GM18505 (cell line): Measurements from ENCODE around the gene RBM19.

ENCODE experiments used
- ATAC-seq: cut with Tn5 transposase; IDR thresholded peaks from one replicate; pipeline ENCODE4 v1.9.1; 2021; ENCODE audit not compliant: unreplicated experiment
- POLR2A ChIP-seq: IDR thresholded peaks from 4 replicates; pipeline ENCODE4 v1.6.1; 2011; ENCODE audit warnings: borderline replicate concordance; ENCODE audit not compliant: insufficient read depth, insufficient read length; ENCODE audit errors: extremely low read depth

The RBM19 gene

DNA sequence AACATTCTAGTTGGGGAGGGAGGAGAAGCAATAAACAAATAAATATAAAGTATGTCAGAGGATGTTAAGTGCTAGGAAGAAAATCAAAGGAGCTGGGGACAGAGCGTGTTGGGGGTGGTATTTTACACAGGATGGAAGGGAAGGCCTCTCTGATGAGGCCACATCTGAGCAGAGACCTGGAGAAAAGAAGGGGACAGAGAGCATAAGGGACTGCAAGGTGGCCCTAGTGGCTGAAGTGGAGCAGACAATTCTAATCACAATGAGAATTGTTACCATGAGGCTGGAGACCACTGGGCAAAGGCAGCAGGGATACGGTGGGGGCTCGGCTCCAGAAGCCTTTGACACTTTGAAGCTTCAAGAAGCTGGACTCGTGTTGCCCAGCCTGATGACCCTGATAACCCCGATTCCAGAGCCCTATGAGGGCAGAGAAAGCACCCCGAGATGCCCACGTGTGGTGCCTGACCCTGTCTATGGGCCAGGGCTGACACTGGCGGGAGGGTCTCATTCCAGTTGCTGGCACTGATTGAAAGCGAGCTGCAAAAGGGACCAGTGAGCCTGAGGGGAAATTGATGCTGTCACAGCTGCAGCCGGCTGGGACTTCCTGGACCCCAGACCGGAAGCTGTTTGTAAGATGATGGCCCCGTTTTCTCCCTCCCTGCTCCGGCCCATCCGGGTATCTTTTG lies 169.1 kb downstream of the RBM19 start:
- ATAC-seq: no peak
- no peak for TF ChIP-seq POLR2A

DNA sequence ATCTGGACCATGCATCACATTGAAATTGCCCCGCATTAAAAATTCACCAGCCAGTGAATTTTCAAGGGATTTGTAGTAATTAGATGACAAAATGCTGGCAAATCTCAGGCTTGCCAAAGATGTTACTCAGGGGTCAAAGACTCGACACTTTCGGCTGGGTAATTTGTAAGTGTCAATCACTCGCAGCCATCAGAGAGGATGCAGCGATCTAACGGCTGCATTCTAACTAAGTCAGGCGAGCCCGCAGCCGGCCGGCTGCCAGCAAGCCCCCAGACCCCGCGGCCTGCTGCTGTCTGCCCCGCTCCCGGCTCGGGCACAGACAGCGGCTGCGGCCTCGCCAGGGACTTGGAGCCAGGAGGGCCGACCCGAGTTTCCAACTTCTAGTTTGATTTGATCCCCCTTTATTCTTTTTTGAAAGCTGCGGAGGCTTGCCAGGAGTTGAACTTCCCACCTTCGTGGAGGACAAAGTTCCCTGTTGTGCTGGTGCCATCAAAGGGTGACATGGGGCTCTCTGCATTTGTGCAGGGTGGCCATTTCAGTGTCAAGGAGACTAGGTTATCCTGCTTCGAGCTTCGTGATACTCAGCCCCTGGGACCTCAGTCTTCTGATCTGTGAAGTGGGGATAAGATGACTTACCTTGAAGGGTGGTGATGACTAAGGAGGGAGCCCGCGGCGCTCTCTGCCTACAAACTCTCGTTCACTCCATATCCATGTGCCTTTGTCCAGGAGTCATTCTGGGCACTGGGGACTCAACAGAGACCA lies 169.9 kb downstream of the RBM19 start:
- ATAC-seq: no peak
- TF ChIP-seq POLR2A: no peak

DNA sequence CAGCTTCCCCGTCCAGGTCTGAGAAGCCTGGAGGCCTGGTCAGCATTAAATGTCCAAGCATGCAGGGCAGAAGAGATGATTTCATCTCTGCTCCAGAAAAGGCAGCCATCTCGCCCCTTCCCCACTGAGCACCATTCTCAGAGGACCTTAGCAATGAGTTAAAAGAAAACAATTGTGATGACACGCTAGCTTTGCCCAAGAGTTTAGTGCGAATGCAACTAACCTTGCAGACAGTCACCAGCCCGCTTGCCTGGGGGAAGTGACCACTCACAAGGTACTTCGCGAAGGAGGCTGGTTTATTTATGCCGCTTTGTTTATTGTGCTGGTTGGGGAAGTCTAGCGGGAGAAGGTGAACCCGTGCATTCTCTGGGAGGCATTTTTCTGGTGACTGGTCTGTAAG lies 170.7 kb downstream of the RBM19 start:
- no peak for TF ChIP-seq POLR2A
- no peak for ATAC-seq

DNA sequence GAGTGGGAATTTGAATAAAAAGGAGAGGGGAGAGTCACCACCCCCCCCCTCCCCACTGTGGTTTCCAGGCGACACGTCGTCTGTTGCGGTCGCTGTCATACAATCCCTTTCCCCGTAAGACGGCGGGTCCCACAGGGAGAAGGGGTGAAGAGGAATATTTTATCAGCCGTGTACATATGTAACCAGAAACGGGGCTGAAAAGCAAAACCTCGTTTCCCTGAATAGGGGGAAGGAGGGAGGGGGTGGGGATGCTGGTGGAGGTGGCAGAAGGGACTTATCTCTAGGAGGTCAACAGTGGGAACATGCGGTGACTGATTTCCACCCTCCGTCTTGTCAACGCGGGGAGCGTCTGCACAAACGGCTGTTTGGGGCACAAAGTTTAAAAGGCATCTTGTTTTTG lies 171.4 kb downstream of the RBM19 start:
- TF ChIP-seq POLR2A: no peak
- ATAC-seq: no peak

DNA sequence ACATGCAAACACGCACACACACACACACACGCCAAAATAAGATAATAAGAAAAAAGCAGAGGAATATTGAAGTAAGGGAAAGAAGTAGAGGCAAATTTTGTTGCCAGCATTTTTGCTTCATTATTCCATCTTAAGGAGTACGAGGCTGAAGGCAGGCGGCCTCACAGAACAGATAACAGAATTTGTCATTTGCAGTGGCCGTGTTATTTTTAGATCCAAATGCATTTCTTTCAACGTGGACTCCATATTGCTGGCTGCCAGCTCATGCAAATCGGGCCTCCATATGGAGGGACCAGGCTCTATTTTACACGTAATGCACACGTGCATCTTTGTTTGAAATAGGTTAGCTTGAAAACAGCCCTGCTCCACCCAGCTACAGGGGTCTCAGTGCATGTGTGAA lies 172.9 kb downstream of the RBM19 start:
- TF ChIP-seq POLR2A: no peak
- no peak for ATAC-seq

DNA sequence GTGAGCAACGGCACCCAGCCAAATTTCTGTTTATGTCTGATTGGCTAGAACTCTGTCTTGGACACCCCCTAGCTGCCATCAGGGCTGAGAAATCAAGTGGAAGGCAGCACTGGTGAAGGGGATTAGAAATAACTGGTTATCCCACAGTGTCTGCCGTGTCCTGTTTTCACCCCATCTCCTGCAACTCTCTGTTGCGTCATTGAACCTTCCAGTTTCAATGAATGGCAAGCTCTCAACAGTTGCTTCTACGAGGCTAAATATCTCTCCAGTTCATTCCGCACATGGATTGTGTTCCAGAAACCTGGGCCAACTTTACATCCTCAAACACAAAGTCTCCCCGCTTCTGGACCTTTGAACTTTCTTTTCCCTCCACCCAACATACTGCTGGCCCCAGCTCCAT lies 173.7 kb downstream of the RBM19 start:
- ATAC-seq: no peak
- no peak for TF ChIP-seq POLR2A

DNA sequence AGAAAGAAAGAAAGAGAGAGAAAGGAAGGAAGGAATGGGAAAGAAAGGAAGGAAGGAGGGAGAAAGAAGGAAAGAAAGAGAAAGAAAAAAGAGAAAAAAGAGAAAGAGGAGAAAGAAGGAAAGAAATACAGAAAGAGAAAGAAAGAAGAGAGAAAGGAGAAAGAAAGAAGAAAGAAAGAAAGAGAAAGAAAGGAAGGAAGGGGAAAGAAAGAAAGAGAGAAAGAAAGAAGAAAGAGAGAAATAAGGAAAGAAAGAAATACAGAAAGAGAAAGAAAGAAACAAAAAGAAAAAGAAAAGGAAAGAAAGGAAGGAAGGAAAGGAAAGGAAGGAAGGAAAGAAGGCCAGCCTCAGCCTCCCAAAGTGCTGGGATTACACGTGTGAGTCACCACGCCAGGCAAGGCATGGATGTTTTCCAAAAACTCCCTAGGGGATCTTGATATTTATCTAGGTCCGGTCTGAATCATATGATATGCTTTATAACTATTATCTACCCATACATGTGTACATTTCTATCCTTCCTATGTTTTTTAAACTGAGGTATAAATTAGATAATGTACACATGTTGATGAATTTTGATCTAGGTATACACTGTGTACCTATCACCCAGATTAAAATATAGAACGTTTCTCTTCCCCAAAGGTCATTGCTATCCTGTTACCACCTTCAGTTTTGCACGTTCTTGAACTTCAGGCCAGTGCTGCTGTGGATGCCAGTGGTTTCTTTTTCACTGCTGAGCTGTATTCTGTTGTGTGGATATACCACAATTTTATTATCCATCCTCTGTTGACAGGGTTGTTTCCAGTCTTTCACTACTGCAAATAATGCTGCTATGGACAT lies 177.9 kb downstream of the RBM19 start:
- no peak for TF ChIP-seq POLR2A
- no peak for ATAC-seq

DNA sequence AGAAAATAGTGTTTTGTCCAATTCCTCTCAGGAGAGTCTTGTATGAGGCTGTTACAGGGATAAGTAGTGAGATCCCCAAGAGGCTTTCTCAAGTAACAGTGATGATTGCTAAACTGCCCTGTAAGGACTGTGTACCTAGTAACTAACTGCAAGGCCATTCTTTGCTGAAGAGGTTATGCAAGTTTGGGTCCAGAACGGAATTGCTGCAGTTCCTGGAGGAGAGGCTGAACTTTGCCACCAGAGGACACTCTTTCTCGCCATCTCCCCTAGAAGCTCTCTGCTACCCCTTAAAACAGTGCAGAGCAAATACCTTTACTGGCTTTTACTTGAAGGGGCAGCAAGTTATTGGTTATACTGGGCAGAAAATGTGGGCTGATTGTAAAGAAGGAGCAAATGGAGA lies 180.0 kb downstream of the RBM19 start:
- no peak for TF ChIP-seq POLR2A
- no peak for ATAC-seq

DNA sequence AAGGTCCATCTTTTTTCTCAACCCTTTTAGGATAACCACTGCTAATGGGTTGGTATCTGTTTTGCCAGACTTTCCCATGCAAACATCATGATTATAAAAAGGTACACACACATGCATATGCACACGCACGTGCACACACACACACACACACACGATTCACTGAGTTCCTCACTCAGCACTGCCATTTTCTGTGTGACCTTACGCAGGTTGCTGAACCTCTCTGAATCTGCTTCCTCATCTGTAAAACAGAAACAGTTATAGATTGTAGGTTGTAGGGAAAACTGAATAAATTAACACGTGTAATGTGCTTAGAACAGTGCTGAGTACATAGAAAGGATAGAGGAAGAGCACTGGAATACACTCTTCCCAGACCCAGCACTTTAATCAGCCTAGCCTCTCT lies 182.3 kb downstream of the RBM19 start:
- ATAC-seq: no peak
- TF ChIP-seq POLR2A: no peak

DNA sequence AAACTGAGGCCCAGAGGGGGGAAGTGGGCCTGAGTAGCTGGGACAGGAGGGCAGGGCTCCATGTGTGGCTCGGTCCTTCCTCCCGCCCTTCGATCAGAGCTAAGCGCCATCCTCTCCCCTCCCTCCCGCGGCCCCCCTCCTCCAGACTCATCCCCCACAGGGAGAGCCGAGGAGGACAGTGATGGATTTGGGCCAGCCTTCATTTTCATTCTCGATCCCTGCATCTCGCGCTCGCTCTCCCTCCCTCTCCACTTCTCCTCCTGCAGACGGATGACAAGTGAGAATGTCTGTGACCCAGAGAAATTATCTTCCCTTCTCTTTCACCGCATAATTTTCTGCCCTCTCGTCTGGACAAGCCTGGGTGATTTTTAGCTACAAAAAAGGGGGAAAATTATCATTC lies 183.3 kb downstream of the RBM19 start:
- no peak for ATAC-seq
- no peak for TF ChIP-seq POLR2A

DNA sequence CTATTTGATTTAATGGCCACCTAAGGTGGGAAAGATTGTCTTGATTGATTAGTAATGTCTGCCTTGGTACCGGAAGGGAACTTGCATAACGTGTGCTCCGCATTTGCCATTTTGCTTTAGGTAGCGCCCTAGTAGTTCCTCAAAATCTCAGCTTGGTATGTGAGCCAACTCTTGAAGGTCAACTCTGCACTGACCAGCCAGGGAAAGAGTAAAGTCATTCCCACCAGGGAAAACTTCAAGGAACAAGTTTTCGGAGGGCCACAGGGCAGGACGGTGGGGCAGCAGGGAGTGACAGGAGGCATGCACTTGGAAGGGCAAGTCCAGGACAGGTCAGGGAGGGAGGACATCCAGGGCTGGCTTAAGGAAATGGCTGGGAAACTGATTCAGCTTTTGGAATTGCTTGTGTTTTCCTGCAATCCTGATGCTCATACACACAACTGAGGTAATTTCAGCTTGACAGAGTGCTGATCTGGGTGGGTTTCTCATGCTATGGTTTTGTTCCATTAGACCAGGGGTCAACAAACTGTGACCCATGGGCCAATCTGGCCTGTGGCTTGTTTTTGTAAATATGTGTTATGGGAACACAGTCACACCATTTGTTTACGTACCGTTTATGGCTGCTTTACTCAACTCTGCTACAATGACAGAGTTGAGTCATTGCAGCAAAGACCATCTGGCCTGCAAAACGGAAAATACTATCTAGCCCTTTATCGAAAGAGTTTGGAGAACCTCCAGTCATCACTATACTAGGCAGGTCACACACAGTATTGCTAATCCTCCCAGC lies 184.5 kb downstream of the RBM19 start:
- ATAC-seq: no peak
- TF ChIP-seq POLR2A: no peak

DNA sequence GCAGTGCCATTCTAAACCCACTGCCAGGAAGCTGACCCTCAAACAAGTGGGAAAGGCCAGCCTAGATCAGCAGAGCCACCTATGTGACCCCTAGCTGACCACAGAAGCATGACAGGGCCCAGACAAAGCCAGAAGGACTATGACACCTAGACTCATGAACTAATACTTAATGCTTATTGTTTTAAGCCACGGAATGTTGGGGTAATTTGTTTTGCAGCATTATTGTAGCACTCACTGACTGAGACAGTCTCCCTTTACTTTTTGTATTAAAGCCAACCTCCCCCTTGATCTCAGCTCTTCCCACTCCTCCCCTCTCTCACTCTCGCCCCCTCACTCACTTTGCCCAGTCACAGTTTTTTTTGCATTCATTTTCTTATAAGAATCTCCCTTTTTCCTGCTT lies 186.4 kb downstream of the RBM19 start:
- TF ChIP-seq POLR2A: no peak
- ATAC-seq: no peak
